Activated naive CD4-positive, alpha-beta T cell treated with anti-CD3 and anti-CD28 coated beads, Interleukin-2, amount 50 U/mL, for 72 hours (primary cell): ENCODE measurements around the gene CCT8. TPM values are rescaled to one million over a fixed set of nuclear protein-coding genes. Genes with fewer than 3 reads are reported as not detected.
A peak's percentile ranks its signal among the peaks of the same experiment; 100 is the strongest.

Source experiments
- ATAC-seq, 2 donors: fragments of 150-1000 bp; cut with Tn5 transposase; 2 replicates each; pipeline ENCODE4 v1.10.0; 2021; ENCODE audit warnings: mild to moderate bottlenecking in 2 of 2, moderate library complexity in 2 of 2
- DNase-seq, 2 donors: peaks; one replicate each; pipeline ENCODE4 v3.0.0; 2021 to 2022; ENCODE audit warnings: low spot score in 2 of 2
- H3K27ac Mint-ChIP-seq, 2 donors: one replicate each; pipeline ENCODE4 v1.8.0; 2022; ENCODE audit warnings: mild to moderate bottlenecking in 2 of 2, mixed read lengths in 2 of 2
- H3K36me3 Mint-ChIP-seq, 2 donors: one replicate each; pipeline ENCODE4 v1.8.0; 2022; ENCODE audit warnings: mixed read lengths in 2 of 2
- H3K9me3 Mint-ChIP-seq, 2 donors: one replicate each; pipeline ENCODE4 v1.8.0; 2022; ENCODE audit warnings: mixed read lengths in 2 of 2
- total RNA-seq, 2 donors: library from RNA; stranded (reverse); gene quantifications; one replicate each; pipeline ENCODE4 v1.2.3, GENCODE V29; 2022

CCT8 gene
- total RNA-seq: 100 to 1,000 TPM; 408 to 420 TPM

DNA sequence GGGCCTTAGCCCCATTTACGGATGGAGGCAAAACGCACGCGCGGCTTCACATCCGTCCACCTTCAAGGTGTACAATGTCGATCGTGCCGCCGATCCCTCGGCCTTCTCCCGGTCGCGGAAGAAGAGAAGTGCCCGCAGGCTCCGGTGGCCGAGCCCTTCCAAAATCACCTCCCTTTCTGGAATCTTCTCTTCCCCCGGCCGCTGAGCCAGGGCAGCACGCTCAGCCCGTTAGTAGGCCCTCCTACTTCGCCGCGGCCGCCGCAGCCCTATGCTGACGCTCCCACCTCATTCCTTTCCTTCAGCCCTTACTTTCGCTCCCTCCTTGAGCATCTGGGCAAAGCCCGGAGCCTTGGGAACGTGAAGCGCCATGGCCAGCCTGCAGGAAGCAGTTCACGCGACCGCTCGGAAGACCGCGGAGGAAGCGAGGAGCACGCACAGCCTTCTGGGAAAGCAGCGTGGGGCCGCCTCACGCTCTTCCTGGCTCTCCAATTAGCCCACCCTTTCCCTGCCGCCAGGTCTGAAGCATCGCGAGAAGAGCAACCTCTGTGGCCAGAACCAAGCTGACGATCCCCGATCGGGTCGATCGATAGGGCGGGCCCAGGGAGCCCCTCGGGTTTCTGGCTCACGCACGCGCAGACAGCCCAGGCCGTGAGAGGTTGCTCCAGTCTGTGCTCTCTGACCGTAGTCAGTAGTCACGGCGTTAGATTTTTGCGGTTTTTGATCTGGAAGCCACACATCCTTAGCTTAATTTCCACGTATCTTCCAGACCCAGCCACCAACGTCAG lies at the start of gene CCT8:
CCT8 (minus strand) TSS at position 427 of the 785 bp plus-strand sequence; CDS start at position 369, 58 bp downstream.
- DNase-seq: peak; percentile 96 to 98
- no peaks in the 10 kb centered on the region for H3K9me3 Mint-ChIP-seq
- peak; percentile 87 to 92 for ATAC-seq
- peaks cover 20 to 22% of the 10 kb centered on the region in 2 donors for H3K36me3 Mint-ChIP-seq
- H3K27ac Mint-ChIP-seq: peak within 1 kb of the TSS; percentile 100

DNA sequence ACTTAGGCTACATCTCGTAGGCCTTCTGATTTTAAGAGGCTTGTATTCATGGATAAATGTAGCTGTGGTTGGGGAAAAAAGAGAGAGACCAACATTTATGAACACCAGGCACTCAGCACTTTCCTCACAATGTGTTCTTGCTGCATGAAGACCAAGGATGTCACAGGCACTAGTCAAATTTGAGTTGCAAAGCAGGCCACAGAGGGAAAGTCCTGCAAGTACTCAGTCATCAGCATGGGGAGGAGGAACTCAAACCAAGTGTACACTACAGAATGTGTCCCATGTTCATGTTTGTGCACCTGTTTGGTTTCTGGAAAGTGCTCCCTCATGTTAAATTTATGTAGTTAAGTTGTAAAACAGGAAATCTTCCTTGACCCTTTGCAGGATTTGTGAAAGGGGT lies 48.3 kb upstream of the CCT8 start:
- H3K27ac Mint-ChIP-seq: no peak overlapping the region
- no peak for ATAC-seq
- no peaks in the 10 kb centered on the region for H3K36me3 Mint-ChIP-seq
- no peak for DNase-seq
- no peaks in the 10 kb centered on the region for H3K9me3 Mint-ChIP-seq

DNA sequence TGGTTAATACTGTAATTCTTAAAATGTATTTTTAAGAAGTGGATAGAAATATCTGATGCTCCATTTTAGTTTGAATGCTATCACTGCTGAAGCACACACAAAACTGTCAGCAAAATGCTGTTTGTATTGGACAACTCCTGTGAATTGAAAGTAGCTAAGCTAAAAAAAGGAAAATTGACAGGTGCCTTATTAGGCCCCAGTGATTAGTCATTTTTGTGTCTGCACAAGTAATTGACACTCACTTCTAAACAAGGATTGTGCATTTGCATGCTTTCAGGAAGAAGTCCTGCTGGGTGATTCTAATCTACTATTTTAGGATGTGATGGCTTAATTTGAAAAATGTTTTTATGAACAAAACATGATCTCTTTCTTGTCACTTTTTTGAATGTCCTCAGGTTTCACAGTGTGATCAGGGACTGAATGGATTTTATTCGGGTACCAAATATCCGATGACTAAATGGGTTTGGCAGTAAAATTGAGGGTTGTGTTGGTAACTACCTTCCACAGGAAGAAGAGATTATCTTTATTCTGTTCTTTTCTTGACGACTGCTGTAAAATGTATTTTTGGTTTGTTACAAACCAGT lies 44.0 kb upstream of the CCT8 start:
- no peak for ATAC-seq
- no peak for DNase-seq

GRCh38 chr21:29115899-29116298 lies 42.5 kb upstream of the CCT8 start:
- Mint-ChIP-seq H3K9me3 (no peaks in the 10 kb centered on the region), H3K27ac (no peak overlapping the region), H3K36me3 (no peaks in the 10 kb centered on the region)
- no peak for DNase-seq
- no peak for ATAC-seq

More for the DNA sequence above, 44.0 kb upstream of the CCT8 start:
- H3K36me3 Mint-ChIP-seq: no peaks in the 10 kb centered on the region
- H3K27ac Mint-ChIP-seq: no peak overlapping the region
- H3K9me3 Mint-ChIP-seq: no peaks in the 10 kb centered on the region

DNA sequence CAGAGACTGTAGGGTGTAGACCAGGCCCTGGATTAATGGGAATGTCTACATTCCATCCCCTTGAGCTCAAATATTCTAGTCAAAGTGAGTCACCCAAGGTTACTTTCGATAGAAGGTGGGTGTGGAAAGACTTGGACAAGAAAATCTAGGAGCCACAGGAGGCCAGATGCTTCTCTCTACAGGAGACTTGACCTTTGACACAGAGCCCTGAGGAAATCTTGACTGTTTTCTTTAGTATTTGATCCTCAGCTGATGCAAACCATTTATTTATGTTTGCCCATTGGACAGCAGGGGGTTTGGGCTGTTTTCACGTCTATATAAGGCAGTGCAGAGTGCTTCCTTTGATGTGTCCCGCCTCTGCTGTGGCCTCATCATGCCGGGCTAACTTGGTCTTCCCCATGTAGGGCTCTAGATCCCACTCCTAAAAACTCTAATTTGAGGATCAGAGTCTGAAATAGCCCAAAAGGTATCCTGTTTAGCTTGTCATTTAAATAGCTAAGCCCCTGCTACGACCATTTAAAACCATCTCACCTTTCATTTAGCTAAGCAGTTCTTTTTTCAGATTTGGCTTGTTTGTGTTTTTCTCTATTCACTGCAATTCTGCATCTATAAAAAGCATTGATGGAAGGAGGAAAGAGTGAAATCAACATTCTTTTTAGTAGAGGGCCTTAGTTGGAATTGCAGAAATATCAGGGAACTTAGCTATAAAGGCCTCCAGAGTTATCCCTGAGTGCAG lies 41.5 kb upstream of the CCT8 start:
- no peak for DNase-seq
- no peak for ATAC-seq
- Mint-ChIP-seq H3K36me3 (no peaks in the 10 kb centered on the region), H3K27ac (no peak overlapping the region), H3K9me3 (no peaks in the 10 kb centered on the region)

- DNase-seq (no peak), ATAC-seq (no peak)
- H3K36me3 Mint-ChIP-seq: peaks cover 0 to 4% of the 10 kb centered on the region in 2 donors
- peak overlapping the region; percentile 1 to 40 for H3K27ac Mint-ChIP-seq
- no peaks in the 10 kb centered on the region for H3K9me3 Mint-ChIP-seq
These were observed 31.8 kb upstream of the CCT8 start for GRCh38 chr21:29105218-29105617.

GRCh38 chr21:29104239-29104708 lies 30.8 kb upstream of the CCT8 start:
- H3K36me3 Mint-ChIP-seq: peaks cover 0 to 4% of the 10 kb centered on the region in 2 donors
- DNase-seq: no peak
- ATAC-seq: peak in 1 of 2 donors; percentile 67
- H3K27ac Mint-ChIP-seq: peak overlapping the region in 1 of 2 donors; percentile 62
- H3K9me3 Mint-ChIP-seq: no peaks in the 10 kb centered on the region

DNA sequence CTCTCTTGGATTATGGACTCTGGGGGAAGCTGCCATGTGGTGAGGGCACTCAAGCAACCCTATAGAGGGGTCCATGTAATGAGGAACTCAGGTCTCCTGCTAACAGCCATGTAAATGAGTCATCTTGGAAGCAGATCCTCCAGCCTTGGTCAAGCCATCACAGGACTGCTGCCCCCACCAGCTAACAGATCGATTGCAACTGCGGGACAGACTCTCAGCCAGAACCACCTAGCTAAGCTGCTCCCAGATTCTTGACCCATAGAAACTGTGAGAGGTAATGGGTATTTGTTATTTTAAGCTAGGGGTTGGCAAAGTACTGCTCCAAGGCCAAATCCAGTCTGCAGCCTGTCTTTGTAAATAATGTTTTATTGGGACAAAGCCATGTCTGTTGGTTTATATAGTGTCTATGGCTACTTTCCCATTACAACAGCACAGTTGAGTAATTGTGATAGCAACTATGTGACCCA lies 29.4 kb upstream of the CCT8 start:
- Mint-ChIP-seq H3K36me3 (peaks cover 0 to 4% of the 10 kb centered on the region in 2 donors), H3K9me3 (no peaks in the 10 kb centered on the region), H3K27ac (no peak overlapping the region)
- DNase-seq (no peak), ATAC-seq (no peak)

DNA sequence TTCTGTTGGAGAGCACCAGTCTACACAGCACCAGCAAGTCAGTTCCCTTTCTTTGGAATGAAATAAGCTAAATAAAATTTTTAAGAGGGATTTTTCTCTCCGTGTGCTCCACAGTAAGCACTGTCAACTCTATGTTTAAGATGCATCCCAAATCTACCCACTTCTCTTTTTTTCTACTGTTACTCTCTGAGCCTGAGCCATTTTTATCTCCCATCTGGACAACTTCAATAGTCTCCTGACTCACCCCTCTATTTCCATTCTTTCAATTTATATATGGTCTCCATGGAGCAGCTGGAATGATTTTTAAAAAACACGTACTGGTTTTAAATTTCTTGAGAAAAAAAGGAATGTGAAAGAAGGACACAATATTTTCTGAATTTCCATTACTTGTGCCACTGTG lies 24.7 kb upstream of the CCT8 start:
- no peak for ATAC-seq
- H3K36me3 Mint-ChIP-seq: no peaks in the 10 kb centered on the region
- DNase-seq: no peak
- H3K9me3 Mint-ChIP-seq: no peaks in the 10 kb centered on the region
- H3K27ac Mint-ChIP-seq: no peak overlapping the region

- no peaks in the 10 kb centered on the region for H3K36me3 Mint-ChIP-seq
- no peak for ATAC-seq
- no peaks in the 10 kb centered on the region for H3K9me3 Mint-ChIP-seq
- no peak for DNase-seq
- no peak overlapping the region for H3K27ac Mint-ChIP-seq
These were observed 23.0 kb upstream of the CCT8 start for GRCh38 chr21:29096218-29097015.

- no peaks in the 10 kb centered on the region for H3K9me3 Mint-ChIP-seq
- no peaks in the 10 kb centered on the region for H3K36me3 Mint-ChIP-seq
- DNase-seq: no peak
- peak overlapping the region; percentile 11 to 92 for H3K27ac Mint-ChIP-seq
- peak in 1 of 2 donors; percentile 62 for ATAC-seq
These were observed 18.9 kb upstream of the CCT8 start for GRCh38 chr21:29092102-29092959.

- DNase-seq (no peak), ATAC-seq (peak; percentile 36 to 71)
- Mint-ChIP-seq H3K9me3 (no peaks in the 10 kb centered on the region), H3K36me3 (no peaks in the 10 kb centered on the region), H3K27ac (peak overlapping the region in 1 of 2 donors; percentile 4)
These were observed 17.6 kb upstream of the CCT8 start for GRCh38 chr21:29091033-29091432.

DNA sequence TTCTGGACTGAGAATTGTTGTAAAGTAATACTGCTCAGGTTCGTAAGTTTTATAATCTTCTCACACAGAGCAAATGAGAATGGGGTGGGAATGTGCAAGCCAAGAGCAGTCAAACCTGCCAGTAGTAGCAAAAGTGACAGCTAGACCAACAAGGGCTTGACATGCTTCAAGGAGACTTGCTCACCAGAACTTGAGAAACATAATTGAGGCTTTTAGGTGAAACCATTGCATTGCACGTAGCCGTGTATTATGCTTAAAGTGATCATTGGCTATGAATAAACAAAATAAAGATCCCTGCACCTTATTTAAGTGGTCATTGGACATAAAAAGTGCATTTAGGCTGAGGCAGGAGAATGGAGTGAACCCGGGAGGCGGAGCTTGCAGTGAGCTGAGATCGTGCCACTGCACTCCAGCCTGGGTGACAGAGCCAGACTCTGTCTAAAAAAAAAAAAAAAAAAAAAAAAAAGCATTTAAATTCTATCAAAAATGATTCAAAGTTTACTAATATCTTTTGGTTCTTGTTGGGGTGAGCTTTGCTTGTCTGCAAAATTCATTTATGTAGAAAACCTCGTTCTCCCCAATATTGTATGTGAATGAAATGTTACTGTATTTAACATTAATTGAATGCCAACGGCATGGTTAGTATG lies 11.8 kb upstream of the CCT8 start:
- no peak for ATAC-seq
- H3K27ac Mint-ChIP-seq: no peak overlapping the region
- H3K36me3 Mint-ChIP-seq: no peaks in the 10 kb centered on the region
- no peak for DNase-seq
- no peaks in the 10 kb centered on the region for H3K9me3 Mint-ChIP-seq

- DNase-seq: no peak
- no peaks in the 10 kb centered on the region for H3K36me3 Mint-ChIP-seq
- no peak for ATAC-seq
- H3K9me3 Mint-ChIP-seq: no peaks in the 10 kb centered on the region
- H3K27ac Mint-ChIP-seq: no peak overlapping the region
These were observed 10.9 kb upstream of the CCT8 start for GRCh38 chr21:29084372-29084771.

DNA sequence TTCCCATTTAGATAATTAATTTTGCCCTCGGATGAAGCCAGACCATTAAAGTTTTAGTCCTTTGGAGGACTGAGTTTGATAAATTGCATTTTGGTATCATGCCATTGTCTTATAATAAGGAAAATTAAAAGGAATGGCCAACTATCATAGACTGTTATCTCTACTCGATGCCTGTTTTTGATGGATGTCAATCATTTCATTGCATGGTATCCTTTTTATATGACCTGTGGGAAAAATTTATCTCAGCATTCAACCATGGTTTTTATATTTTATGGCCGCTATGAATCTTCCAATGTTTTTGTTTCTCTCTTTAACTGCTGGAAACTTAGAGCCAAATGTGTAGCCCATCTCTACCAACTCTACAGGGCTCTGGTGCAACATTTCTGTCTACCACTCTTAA lies 9.9 kb upstream of the CCT8 start:
- ATAC-seq: no peak
- Mint-ChIP-seq H3K36me3 (peaks cover 4 to 7% of the 10 kb centered on the region in 2 donors), H3K9me3 (peaks cover 5 to 6% of the 10 kb centered on the region in 2 donors), H3K27ac (no peak overlapping the region)
- DNase-seq: no peak
